Progenitor cell of endocrine pancreas (in vitro differentiated cells): ENCODE data around the gene DYNC1H1. TPM values are rescaled to one million over a fixed set of nuclear protein-coding genes. Genes with fewer than 3 reads are reported as not detected.

Experiments used
- DNase-seq: peaks from one replicate; pipeline ENCODE4 v3.0.0; 2021; ENCODE audit warnings: low spot score; ENCODE audit not compliant: unreplicated experiment
- H3K27ac Mint-ChIP-seq: 2 replicates; pipeline ENCODE4 v1.8.0; 2021; ENCODE audit warnings: mild to moderate bottlenecking, moderate library complexity, mixed read lengths
- H3K27me3 Mint-ChIP-seq: 2 replicates; pipeline ENCODE4 v1.8.0; 2021; ENCODE audit warnings: mixed read lengths
- H3K36me3 Mint-ChIP-seq: 2 replicates; pipeline ENCODE4 v1.8.0; 2022; ENCODE audit warnings: mixed read lengths; ENCODE audit not compliant: insufficient read depth
- H3K4me1 Mint-ChIP-seq: 2 replicates; pipeline ENCODE4 v1.8.0; 2021; ENCODE audit warnings: low read depth, mixed read lengths
- H3K4me3 Mint-ChIP-seq: 2 replicates; pipeline ENCODE4 v1.8.0; 2021; ENCODE audit warnings: low read depth, mild to moderate bottlenecking, moderate library complexity, mixed read lengths
- H3K9me3 Mint-ChIP-seq: 2 replicates; pipeline ENCODE4 v1.8.0; 2021; ENCODE audit warnings: low read depth, mixed read lengths
- total RNA-seq: library from RNA; stranded (reverse); gene quantifications from 2 replicates; pipeline ENCODE4 v1.2.1, GENCODE V29; 2021
- TF ChIP-seq, protein P1 (sequence below): fragments of 200-600 bp; sonication (generic); IDR thresholded peaks from one replicate; pipeline ENCODE4 v1.5.0; 2021; ENCODE audit warnings: antibody characterized with exemption, mild to moderate bottlenecking; ENCODE audit not compliant: unreplicated experiment

Gene DYNC1H1
- total RNA-seq, 1 donor from 2014 or later, result 501 TPM

DNA sequence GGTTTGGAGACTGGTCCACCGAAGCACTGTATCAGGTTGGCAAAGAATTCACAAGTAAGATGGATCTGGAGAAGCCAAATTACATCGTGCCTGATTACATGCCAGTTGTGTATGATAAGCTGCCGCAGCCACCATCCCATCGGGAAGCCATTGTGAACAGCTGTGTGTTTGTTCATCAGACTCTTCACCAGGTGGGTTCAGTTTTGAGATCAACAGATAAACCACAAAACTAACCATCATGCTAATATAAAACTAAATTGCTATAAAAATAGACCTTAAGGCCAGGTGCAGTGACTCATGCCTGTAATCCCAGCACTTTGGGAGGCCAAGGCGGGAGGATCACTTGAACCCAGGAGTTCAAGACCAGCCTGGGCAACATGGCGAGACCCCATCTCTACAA is 63.6 kb downstream of the DYNC1H1 start:
- Mint-ChIP-seq H3K36me3 (peaks cover 39% of the 10 kb centered on the region), H3K4me3 (no peak overlapping the region), H3K9me3 (no peaks in the 10 kb centered on the region), H3K4me1 (no peaks in the 10 kb centered on the region), H3K27ac (no peak overlapping the region), H3K27me3 (no peaks in the 10 kb centered on the region)
- DNase-seq, result no peak
- TF ChIP-seq, protein P1, sequence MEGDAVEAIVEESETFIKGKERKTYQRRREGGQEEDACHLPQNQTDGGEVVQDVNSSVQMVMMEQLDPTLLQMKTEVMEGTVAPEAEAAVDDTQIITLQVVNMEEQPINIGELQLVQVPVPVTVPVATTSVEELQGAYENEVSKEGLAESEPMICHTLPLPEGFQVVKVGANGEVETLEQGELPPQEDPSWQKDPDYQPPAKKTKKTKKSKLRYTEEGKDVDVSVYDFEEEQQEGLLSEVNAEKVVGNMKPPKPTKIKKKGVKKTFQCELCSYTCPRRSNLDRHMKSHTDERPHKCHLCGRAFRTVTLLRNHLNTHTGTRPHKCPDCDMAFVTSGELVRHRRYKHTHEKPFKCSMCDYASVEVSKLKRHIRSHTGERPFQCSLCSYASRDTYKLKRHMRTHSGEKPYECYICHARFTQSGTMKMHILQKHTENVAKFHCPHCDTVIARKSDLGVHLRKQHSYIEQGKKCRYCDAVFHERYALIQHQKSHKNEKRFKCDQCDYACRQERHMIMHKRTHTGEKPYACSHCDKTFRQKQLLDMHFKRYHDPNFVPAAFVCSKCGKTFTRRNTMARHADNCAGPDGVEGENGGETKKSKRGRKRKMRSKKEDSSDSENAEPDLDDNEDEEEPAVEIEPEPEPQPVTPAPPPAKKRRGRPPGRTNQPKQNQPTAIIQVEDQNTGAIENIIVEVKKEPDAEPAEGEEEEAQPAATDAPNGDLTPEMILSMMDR, result no peak

DNA sequence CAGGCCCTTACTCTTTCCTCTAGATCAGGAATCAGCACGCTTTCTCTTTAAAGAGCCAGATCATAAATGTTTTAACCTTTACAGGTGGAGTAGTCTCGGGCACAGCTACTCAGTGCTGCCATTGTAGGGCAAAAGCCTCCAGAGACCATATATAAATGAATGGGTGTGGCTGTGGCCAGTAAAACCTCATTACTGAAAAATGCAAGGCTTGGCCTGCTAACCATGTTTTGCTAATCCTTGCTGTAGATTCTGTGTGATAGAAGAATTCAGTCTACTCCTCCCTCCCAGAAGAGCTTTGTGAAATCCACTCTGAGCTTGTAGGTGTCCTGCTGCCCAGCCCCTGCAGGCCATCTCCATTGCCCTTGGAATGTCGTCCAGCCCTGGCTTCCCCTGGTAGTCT is 64.4 kb downstream of the DYNC1H1 start:
- Mint-ChIP-seq H3K4me1 (no peaks in the 10 kb centered on the region), H3K27ac (peak overlapping the region; percentile 14)

DNA sequence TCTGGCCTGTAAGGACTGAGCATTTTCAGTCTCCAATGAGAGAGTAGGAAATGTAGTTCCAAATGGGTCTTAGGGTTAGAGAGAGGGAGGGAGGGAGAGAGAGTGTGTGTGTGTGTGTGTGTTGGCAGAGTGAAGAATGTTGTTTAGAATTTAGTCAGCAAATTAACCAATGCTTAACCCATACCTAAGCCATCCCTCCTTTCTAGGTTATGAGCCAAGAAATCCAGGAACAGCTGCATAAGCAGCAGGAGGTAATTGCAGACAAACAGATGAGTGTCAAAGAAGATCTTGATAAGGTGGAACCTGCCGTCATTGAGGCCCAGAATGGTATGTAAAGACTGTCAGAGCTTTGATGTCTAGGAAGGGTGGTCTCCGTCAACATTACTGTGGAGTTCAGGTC is 65.6 kb downstream of the DYNC1H1 start:
- no peaks in the 10 kb centered on the region for H3K4me1 Mint-ChIP-seq
- DNase-seq, result no peak
- H3K9me3 Mint-ChIP-seq, result no peaks in the 10 kb centered on the region
- H3K27ac Mint-ChIP-seq, result peak overlapping the region; percentile 76
- TF ChIP-seq, protein P1, result no peak
- peaks cover 39% of the 10 kb centered on the region for H3K36me3 Mint-ChIP-seq
- H3K27me3 Mint-ChIP-seq, result no peaks in the 10 kb centered on the region
- H3K4me3 Mint-ChIP-seq, result no peak overlapping the region

More for the DNA sequence above, 64.4 kb downstream of the DYNC1H1 start:
- DNase-seq, result no peak
- H3K9me3 Mint-ChIP-seq, result no peaks in the 10 kb centered on the region
- no peaks in the 10 kb centered on the region for H3K27me3 Mint-ChIP-seq
- peaks cover 41% of the 10 kb centered on the region for H3K36me3 Mint-ChIP-seq
- no peak overlapping the region for H3K4me3 Mint-ChIP-seq
- TF ChIP-seq, protein P1, result no peak

DNA sequence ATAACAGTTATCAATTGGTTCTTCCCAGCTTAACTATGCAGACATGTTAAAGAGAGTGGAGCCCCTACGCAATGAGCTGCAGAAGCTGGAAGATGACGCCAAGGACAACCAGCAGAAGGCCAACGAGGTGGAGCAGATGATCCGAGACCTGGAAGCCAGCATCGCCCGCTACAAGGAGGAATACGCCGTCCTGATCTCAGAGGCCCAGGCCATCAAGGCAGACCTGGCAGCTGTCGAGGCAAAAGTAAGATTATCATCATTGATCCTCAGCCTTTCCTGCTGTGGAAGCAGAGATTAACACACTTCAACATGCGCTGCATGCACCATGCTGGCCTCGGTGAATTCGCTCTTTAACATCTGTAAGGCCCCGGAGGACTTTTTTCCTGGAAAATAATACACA is 68.9 kb downstream of the DYNC1H1 start:
- TF ChIP-seq, protein P1, result no peak
- Mint-ChIP-seq H3K4me3 (no peak overlapping the region), H3K27ac (peak overlapping the region; percentile 34), H3K36me3 (peaks cover 33% of the 10 kb centered on the region), H3K9me3 (no peaks in the 10 kb centered on the region), H3K27me3 (no peaks in the 10 kb centered on the region), H3K4me1 (no peaks in the 10 kb centered on the region)
- no peak for DNase-seq

DNA sequence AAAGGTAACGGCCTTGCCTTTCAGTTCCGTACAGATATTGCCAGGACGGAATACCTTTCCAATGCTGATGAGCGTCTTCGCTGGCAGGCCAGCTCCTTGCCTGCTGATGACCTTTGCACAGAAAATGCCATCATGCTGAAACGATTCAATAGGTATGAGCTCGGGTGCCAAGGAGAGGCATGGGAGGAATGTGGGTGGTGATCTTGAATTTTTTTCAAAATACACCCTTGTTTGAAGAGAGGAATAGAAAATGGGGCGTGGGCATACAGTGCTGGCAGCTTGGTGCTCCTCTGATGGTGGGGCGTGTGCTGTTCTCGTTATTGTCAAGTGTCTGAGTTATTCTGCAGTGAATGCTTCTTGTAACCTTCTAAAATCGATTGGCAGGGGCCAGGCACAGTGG is 69.9 kb downstream of the DYNC1H1 start:
- Mint-ChIP-seq H3K27ac (peak overlapping the region; percentile 71), H3K4me3 (no peak overlapping the region), H3K9me3 (no peaks in the 10 kb centered on the region), H3K27me3 (no peaks in the 10 kb centered on the region), H3K4me1 (no peaks in the 10 kb centered on the region), H3K36me3 (peaks cover 31% of the 10 kb centered on the region)
- no peak for DNase-seq
- TF ChIP-seq, protein P1, result no peak
